ENCODE measurements around the gene ARL15. TPM values are rescaled to one million over a fixed set of nuclear protein-coding genes. Genes with fewer than 3 reads are reported as not detected.

ARL15 gene
- total RNA-seq, 4 donors from 2014 or later = 16.6 to 48.8 (median 32.3) TPM

DNA sequence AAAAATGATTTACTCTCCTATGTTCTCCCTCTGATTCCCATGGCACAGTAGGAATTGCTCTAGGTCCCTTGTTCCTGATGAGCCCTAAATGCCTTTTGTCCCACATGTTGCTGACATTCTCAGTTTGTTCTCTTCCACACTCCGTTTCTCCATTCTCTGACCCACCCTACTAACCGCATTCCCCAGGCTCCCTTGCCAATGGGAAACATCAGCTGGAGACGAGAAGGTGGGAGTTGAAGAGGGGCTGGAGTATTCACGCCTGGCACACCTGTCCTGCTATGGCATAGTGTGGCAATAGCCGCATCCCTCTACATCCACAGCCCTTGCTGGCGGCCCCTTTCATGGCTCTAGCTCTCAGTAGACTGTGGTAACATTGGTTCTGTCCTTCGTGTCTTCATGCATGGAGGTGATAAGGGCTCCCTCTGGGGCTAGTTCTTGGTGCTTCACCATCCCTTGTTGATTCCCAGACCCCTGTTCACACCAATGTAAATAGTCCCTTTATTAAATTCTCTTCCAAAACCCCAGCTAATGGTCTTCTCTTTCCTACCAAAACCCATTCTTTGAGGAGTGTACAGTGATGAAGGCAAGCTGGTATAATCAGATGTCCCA is 16.4 kb upstream of the ARL15 start:
- no peak overlapping the region for H3K4me3 ChIP-seq (ENCODE audit: low read depth, poor library complexity, severe bottlenecking)
- WGBS, 2 donors = 92 to 96% methylated on average over 7 of the region's 7 CpGs
- DNase-seq (ENCODE audit: low spot score in 2 of 2) = no peak
- TF ChIP-seq, protein P1, sequence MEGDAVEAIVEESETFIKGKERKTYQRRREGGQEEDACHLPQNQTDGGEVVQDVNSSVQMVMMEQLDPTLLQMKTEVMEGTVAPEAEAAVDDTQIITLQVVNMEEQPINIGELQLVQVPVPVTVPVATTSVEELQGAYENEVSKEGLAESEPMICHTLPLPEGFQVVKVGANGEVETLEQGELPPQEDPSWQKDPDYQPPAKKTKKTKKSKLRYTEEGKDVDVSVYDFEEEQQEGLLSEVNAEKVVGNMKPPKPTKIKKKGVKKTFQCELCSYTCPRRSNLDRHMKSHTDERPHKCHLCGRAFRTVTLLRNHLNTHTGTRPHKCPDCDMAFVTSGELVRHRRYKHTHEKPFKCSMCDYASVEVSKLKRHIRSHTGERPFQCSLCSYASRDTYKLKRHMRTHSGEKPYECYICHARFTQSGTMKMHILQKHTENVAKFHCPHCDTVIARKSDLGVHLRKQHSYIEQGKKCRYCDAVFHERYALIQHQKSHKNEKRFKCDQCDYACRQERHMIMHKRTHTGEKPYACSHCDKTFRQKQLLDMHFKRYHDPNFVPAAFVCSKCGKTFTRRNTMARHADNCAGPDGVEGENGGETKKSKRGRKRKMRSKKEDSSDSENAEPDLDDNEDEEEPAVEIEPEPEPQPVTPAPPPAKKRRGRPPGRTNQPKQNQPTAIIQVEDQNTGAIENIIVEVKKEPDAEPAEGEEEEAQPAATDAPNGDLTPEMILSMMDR (IDR thresholded peaks at IDR 0.05) = no peak
- TF ChIP-seq POLR2A (IDR thresholded peaks at IDR 0.05) = no peak
- intact Hi-C loops (cut with DNase I; ENCODE audit: low total_unique reads) = no loop called here

DNA sequence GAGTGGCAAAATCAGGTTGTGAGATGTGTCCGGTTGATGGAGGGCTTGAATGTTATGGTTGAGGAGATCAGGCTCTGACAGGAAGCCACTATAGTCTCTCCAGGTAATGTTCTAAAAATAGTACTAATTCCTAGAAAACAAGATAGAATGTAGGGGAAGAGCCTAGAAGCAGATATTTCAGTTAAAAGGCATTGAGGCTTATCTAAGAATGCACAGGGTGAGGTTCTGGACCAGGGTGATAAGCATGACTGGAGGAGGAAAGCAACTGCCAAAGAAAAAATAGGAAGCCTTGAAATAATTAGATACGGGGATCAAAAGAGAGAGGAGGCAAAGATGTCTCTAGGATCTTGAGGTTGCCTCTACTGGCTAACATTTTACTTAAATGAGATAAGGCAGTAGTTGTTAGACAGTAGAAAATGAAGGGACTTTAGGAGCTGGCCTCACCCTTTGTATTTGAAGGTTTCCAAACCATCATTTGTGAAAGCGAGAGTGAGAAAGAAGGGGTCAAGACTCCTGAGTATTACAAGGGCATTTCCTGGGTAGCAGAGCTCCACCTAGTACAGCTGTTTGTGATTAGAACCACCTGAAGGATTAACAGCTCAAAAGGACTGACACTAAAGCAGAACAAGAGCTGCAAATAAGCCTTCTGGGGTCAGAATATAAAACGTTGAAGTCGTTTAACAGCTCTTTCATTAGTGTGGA is 15.4 kb upstream of the ARL15 start:
- TF ChIP-seq POLR2A (IDR thresholded peaks at IDR 0.05) = no peak
- TF ChIP-seq, protein P1 (IDR thresholded peaks at IDR 0.05) = no peak
- no peak for DNase-seq (ENCODE audit: low spot score in 2 of 2)
- intact Hi-C loops (cut with DNase I; ENCODE audit: low total_unique reads) = no loop called here
- 71 to 82% methylated on average over 5 of the region's 5 CpGs for WGBS, 2 donors
- no peak overlapping the region for H3K4me3 ChIP-seq (ENCODE audit: low read depth, poor library complexity, severe bottlenecking)

DNA sequence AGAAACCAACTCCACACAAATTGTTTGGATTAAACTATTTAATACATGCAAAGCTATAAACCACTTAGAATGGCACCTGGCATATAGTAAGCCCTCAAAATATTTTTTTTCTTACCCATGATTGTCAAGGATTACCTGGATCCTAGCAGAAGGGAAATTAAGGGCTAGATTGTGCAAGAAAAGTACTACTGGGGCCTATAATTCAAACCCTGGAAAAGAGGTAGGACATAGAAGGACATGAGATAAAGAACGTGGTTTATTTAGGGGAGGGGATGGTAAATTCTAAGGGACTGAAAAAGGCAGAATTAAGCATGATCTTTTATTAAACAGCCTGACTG is 14.9 kb upstream of the ARL15 start:
- no peak overlapping the region for H3K4me3 ChIP-seq (ENCODE audit: low read depth, poor library complexity, severe bottlenecking)
- 58 to 91% methylated on average over 1 of the region's 1 CpG for WGBS, 2 donors
- DNase-seq (ENCODE audit: low spot score in 2 of 2) = no peak
- TF ChIP-seq POLR2A (IDR thresholded peaks at IDR 0.05) = no peak
- TF ChIP-seq, protein P1 (IDR thresholded peaks at IDR 0.05) = no peak
- intact Hi-C loops (cut with DNase I; ENCODE audit: low total_unique reads) = no loop called here

DNA sequence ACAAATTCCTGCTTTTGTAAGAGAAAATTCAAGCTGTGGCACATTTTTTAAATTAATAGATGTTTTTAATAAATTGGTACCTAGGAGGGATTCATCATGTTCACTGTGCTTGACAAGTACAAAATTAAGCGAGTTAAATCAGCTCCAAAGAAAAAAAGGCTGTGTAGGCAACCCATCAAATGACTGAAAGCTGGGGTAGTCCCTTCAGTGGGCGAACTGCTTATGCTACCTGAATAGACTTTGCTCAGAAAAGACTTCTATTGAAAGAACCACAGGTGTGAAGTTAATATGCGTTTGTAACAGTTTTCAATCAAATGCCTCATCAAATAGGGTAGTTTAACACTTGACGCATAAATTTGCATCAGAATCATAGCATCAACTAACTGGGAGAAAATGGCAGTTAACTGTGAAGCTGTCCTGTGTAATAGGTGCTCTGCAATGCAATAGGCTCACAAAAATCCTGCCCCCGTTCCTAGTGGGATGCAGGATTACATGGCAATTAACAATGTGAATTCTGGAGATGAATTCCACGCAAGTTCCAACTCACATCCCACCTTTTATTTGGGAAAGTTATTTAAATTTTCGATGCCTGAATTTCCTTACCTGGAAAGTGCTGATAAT is 14.4 kb upstream of the ARL15 start:
- intact Hi-C loops (cut with DNase I; ENCODE audit: low total_unique reads) = no loop called here
- no peak for DNase-seq (ENCODE audit: low spot score in 2 of 2)
- TF ChIP-seq, protein P1 (IDR thresholded peaks at IDR 0.05) = no peak
- TF ChIP-seq POLR2A (IDR thresholded peaks at IDR 0.05) = no peak
- H3K4me3 ChIP-seq (ENCODE audit: low read depth, poor library complexity, severe bottlenecking) = no peak overlapping the region
- WGBS, 2 donors = 91 to 94% methylated on average over 7 of the region's 7 CpGs

DNA sequence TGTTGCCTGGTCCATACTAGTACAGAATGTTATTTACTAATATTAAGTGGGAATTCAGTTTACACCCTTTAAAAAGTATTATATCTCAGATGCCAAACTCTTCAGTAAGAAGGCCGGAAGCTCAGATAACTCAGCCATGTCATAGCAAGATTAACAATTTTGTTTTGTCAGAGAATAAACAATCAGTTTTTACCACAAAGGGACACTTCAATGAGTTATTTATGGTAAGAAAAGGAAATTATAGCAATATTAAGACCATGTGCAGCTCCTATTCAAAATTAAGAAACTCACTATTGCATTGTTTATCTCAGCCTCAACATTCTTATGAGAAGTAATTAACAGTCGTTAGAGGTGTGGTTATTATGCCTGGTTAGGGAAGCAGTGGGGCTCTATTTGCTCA is 13.1 kb upstream of the ARL15 start:
- DNase-seq (ENCODE audit: low spot score in 2 of 2) = no peak
- 63 to 66% methylated on average over 2 of the region's 2 CpGs for WGBS, 2 donors
- TF ChIP-seq POLR2A (IDR thresholded peaks at IDR 0.05) = no peak
- intact Hi-C loops (cut with DNase I; ENCODE audit: low total_unique reads) = no loop called here
- H3K4me3 ChIP-seq (ENCODE audit: low read depth, poor library complexity, severe bottlenecking) = no peak overlapping the region

DNA sequence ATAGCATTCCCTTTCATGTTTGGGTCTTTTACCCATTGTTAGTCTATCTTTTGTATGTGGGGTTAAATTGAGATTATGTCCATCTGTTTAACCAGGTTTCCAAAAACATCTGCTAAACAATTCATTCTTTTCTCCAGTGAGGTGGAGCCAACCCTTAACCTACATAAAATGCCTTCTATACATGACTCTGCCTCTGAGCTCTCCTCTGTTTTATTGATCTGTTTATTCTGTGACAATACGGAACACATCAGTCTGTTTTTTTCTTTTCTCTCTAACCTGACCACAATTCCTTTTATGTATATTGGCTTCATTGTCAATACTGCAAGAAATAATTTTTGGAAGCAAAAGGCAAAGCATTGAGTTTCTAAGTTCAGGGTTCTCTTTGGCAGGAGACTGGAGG is 9.9 kb upstream of the ARL15 start:
- 88 to 100% methylated on average over 1 of the region's 1 CpG for WGBS, 2 donors
- no peak for DNase-seq (ENCODE audit: low spot score in 2 of 2)
- intact Hi-C loops (cut with DNase I; ENCODE audit: low total_unique reads) = no loop called here
- no peak overlapping the region for H3K4me3 ChIP-seq (ENCODE audit: low read depth, poor library complexity, severe bottlenecking)
- TF ChIP-seq, protein P1 (IDR thresholded peaks at IDR 0.05) = no peak
- no peak for TF ChIP-seq POLR2A (IDR thresholded peaks at IDR 0.05)
